Natural killer cell treated with Interleukin-12 subunit alpha and Interleukin-12 subunit beta and Interleukin-15 and Interleukin-18, amount 100 ng/mL, for 72 hours (primary cell): Measurements from ENCODE around the gene IGFBP5. TPM values are rescaled to one million over a fixed set of nuclear protein-coding genes. Genes with fewer than 3 reads are reported as not detected.

Source experiments
- ATAC-seq, 2 donors: fragments of 150-1000 bp; cut with Tn5 transposase in 1 of 2; sonication (Bioruptor Pico), chemical (Tn5 transposase) in 1 of 2; 2 replicates each; pipeline ENCODE4 v1.10.0; 2021
- DNase-seq: peaks from one replicate; pipeline ENCODE4 v3.0.0; 2022; ENCODE audit warnings: low spot score
- H3K27ac Mint-ChIP-seq, 2 donors: 1 replicate in 1 of 2; 2 replicates in 1 of 2; pipeline ENCODE4 v1.8.0; 2022; ENCODE audit warnings: mixed read lengths in 2 of 2, mild to moderate bottlenecking in 1 of 2, moderate library complexity in 1 of 2
- H3K27me3 Mint-ChIP-seq, 2 donors: 1 replicate in 1 of 2; 2 replicates in 1 of 2; pipeline ENCODE4 v1.8.0; 2022; ENCODE audit warnings: mixed read lengths in 2 of 2
- H3K36me3 Mint-ChIP-seq: one replicate; pipeline ENCODE4 v1.8.0; 2022; ENCODE audit warnings: mixed read lengths
- H3K4me1 Mint-ChIP-seq, 2 donors: 1 replicate in 1 of 2; 2 replicates in 1 of 2; pipeline ENCODE4 v1.8.0; 2022; ENCODE audit warnings: low read depth in 2 of 2, mixed read lengths in 2 of 2, mild to moderate bottlenecking in 1 of 2
- H3K4me3 Mint-ChIP-seq: one replicate; pipeline ENCODE4 v1.8.0; 2022; ENCODE audit warnings: mixed read lengths
- H3K9me3 Mint-ChIP-seq: 2 replicates; pipeline ENCODE4 v1.8.0; 2022; ENCODE audit warnings: mixed read lengths
- total RNA-seq, 2 donors: library from RNA; stranded (reverse); gene quantifications; one replicate each; pipeline ENCODE4 v1.2.3, GENCODE V29; 2022

IGFBP5 gene
- total RNA-seq, 2 donors from 2014 or later: 0.08 TPM; not detected in 1

- Mint-ChIP-seq H3K27ac (no peak overlapping the region), H3K27me3 (peaks cover 12 to 19% of the 10 kb centered on the region in 2 donors), H3K4me3 (no peak overlapping the region), H3K36me3 (no peaks in the 10 kb centered on the region), H3K4me1 (no peaks in the 10 kb centered on the region), H3K9me3 (no peaks in the 10 kb centered on the region)
- ATAC-seq (no peak), DNase-seq (no peak)
Observed at GRCh38 chr2:216676630-216677029, 18.7 kb downstream of the IGFBP5 start.

GRCh38 chr2:216674376-216674775 is 21.0 kb downstream of the IGFBP5 start:
- Mint-ChIP-seq H3K9me3 (no peaks in the 10 kb centered on the region), H3K27me3 (peaks cover 21 to 26% of the 10 kb centered on the region in 2 donors), H3K4me1 (no peaks in the 10 kb centered on the region), H3K27ac (no peak overlapping the region), H3K4me3 (no peak overlapping the region), H3K36me3 (no peaks in the 10 kb centered on the region)
- ATAC-seq (no peak), DNase-seq (no peak)

- Mint-ChIP-seq H3K27me3 (peaks cover 23 to 28% of the 10 kb centered on the region in 2 donors), H3K4me3 (no peak overlapping the region), H3K4me1 (no peaks in the 10 kb centered on the region), H3K9me3 (no peaks in the 10 kb centered on the region), H3K27ac (no peak overlapping the region), H3K36me3 (no peaks in the 10 kb centered on the region)
- DNase-seq: no peak
- no peak for ATAC-seq
Observed at GRCh38 chr2:216673609-216674008, 21.7 kb downstream of the IGFBP5 start.

- H3K9me3 Mint-ChIP-seq: no peaks in the 10 kb centered on the region
- no peaks in the 10 kb centered on the region for H3K36me3 Mint-ChIP-seq
- H3K4me1 Mint-ChIP-seq: no peaks in the 10 kb centered on the region
- ATAC-seq (peak; percentile 22 to 26), DNase-seq (no peak)
- H3K27me3 Mint-ChIP-seq: peaks cover 23 to 28% of the 10 kb centered on the region in 2 donors
- no peak overlapping the region for H3K27ac Mint-ChIP-seq
- H3K4me3 Mint-ChIP-seq: no peak overlapping the region
Observed at GRCh38 chr2:216673021-216673420, 22.3 kb downstream of the IGFBP5 start.

- peaks cover 28 to 29% of the 10 kb centered on the region in 2 donors for H3K27me3 Mint-ChIP-seq
- no peaks in the 10 kb centered on the region for H3K9me3 Mint-ChIP-seq
- no peak overlapping the region for H3K27ac Mint-ChIP-seq
- no peaks in the 10 kb centered on the region for H3K4me1 Mint-ChIP-seq
- no peak overlapping the region for H3K4me3 Mint-ChIP-seq
- ATAC-seq (no peak), DNase-seq (no peak)
- H3K36me3 Mint-ChIP-seq: no peaks in the 10 kb centered on the region
Observed at GRCh38 chr2:216672466-216672865, 22.9 kb downstream of the IGFBP5 start.

DNA sequence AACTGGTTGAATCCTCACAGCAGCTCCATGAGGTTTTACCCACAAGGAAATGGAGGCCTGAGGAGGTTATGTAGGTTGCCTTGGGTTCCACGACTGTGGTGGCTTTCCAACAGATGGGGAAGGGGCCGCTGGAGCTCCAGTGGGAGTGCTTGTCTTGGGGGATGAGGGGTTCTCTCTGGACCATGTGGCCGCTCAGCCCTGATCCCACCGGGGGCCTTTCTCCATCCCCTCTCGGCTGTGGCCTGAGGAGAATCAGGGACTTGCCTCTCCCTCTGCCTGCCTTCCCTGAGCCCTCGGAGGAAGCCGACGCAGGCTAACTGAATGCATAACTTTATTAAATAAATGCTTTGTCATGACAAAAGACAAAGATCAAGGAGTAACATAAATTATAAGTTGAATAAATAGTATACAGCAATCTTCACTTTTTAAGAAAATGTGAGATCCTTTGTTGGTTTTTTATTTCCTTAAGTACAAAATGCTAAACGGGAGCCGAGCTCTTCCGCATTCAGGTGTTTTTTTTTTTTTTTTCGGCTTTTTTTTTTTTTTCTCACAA is 23.5 kb downstream of the IGFBP5 start:
- no peaks in the 10 kb centered on the region for H3K4me1 Mint-ChIP-seq
- no peaks in the 10 kb centered on the region for H3K9me3 Mint-ChIP-seq
- ATAC-seq: no peak
- peaks cover 28 to 30% of the 10 kb centered on the region in 2 donors for H3K27me3 Mint-ChIP-seq
- no peaks in the 10 kb centered on the region for H3K36me3 Mint-ChIP-seq
- no peak overlapping the region for H3K4me3 Mint-ChIP-seq
- H3K27ac Mint-ChIP-seq: no peak overlapping the region
- DNase-seq: no peak

DNA sequence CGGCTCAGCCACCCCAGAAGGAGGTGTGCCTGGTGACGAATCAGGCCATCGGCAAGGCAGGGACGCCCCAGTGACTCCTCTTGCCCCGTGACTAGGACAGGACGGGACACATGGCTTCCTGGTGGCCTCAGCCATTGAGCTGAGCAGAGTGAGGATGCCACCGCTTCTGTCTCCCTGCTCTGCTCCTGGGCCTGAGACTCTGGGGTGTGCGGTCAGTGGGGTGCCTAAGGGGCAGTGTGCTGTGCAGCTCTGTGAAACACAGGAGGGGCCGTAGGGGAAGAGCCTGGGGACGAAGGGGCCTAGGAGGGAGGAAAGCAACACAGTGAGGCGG is 24.3 kb downstream of the IGFBP5 start:
- ATAC-seq (no peak), DNase-seq (no peak)
- H3K27ac Mint-ChIP-seq: no peak overlapping the region
- H3K36me3 Mint-ChIP-seq: no peaks in the 10 kb centered on the region
- H3K27me3 Mint-ChIP-seq: peaks cover 24 to 26% of the 10 kb centered on the region in 2 donors
- no peaks in the 10 kb centered on the region for H3K9me3 Mint-ChIP-seq
- no peak overlapping the region for H3K4me3 Mint-ChIP-seq
- no peaks in the 10 kb centered on the region for H3K4me1 Mint-ChIP-seq

- Mint-ChIP-seq H3K9me3 (no peaks in the 10 kb centered on the region), H3K4me1 (no peaks in the 10 kb centered on the region)
Observed at GRCh38 chr2:216670266-216671080, 24.9 kb downstream of the IGFBP5 start.

GRCh38 chr2:216666461-216667233 is 28.7 kb downstream of the IGFBP5 start:
- no peak overlapping the region for H3K27ac Mint-ChIP-seq
- no peaks in the 10 kb centered on the region for H3K9me3 Mint-ChIP-seq
- DNase-seq: peak; percentile 68
- peaks cover 18 to 20% of the 10 kb centered on the region in 2 donors for H3K27me3 Mint-ChIP-seq
- no peak overlapping the region for H3K4me3 Mint-ChIP-seq
- H3K36me3 Mint-ChIP-seq: no peaks in the 10 kb centered on the region
- no peaks in the 10 kb centered on the region for H3K4me1 Mint-ChIP-seq
- ATAC-seq: peak; percentile 74 to 78

More at GRCh38 chr2:216670266-216671080, 24.9 kb downstream of the IGFBP5 start:
- DNase-seq (no peak), ATAC-seq (no peak)
- H3K27me3 Mint-ChIP-seq: peaks cover 20 to 26% of the 10 kb centered on the region in 2 donors
- no peak overlapping the region for H3K4me3 Mint-ChIP-seq
- H3K27ac Mint-ChIP-seq: no peak overlapping the region
- no peaks in the 10 kb centered on the region for H3K36me3 Mint-ChIP-seq

DNA sequence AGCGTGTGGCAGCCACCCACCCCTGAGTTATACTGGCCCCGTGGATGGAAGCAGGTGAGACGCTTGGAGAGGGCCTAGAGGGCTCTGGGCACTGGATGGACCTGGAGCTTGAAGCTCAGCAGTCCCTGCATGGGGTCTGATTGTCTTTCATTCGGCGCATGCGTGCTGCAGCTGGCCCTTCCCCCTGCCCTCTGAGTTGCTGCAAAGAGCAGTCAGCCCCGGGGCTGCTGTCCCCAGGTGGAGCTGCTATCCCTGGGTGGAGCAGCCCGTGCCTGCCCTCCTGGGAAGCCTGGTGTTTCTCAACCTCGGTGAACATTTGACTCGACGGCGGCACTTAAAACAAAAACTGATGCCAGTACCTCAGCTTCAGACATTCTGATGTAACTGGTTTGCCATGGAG is 29.6 kb downstream of the IGFBP5 start:
- H3K27me3 Mint-ChIP-seq: peaks cover 18 to 20% of the 10 kb centered on the region in 2 donors
- no peak overlapping the region for H3K27ac Mint-ChIP-seq
- no peak for DNase-seq
- ATAC-seq: no peak
- no peak overlapping the region for H3K4me3 Mint-ChIP-seq
- no peaks in the 10 kb centered on the region for H3K9me3 Mint-ChIP-seq
- H3K36me3 Mint-ChIP-seq: no peaks in the 10 kb centered on the region
- no peaks in the 10 kb centered on the region for H3K4me1 Mint-ChIP-seq

- H3K9me3 Mint-ChIP-seq: no peaks in the 10 kb centered on the region
- peaks cover 16 to 18% of the 10 kb centered on the region in 2 donors for H3K27me3 Mint-ChIP-seq
Observed at GRCh38 chr2:216665242-216665641, 30.1 kb downstream of the IGFBP5 start.

DNA sequence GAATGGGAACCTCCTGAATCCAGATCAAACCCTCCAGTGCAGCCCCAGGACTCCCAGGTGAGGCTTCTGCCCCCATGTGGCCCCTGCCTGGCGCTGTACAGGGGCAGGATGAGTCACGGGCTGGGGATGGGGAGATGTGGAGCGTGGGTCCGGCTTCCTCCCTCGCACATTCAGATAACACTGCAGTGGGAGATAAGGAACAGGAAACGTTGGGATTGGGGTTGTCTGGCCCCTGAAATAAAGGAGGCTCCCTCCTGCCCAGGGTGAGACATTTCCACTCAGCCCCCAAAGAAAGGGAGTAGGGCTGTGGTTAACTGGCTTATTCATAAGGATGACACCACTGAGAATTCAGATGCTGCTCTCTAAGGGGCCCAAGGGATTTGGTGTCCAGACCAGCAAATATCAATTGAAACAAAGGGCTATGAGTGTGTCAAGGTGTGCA is 30.7 kb downstream of the IGFBP5 start:
- Mint-ChIP-seq H3K27me3 (peaks cover 11 to 12% of the 10 kb centered on the region in 2 donors), H3K4me1 (no peaks in the 10 kb centered on the region), H3K9me3 (no peaks in the 10 kb centered on the region), H3K36me3 (no peaks in the 10 kb centered on the region), H3K27ac (no peak overlapping the region), H3K4me3 (no peak overlapping the region)
- DNase-seq (no peak), ATAC-seq (no peak)

More at GRCh38 chr2:216665242-216665641, 30.1 kb downstream of the IGFBP5 start:
- H3K27ac Mint-ChIP-seq: no peak overlapping the region
- H3K36me3 Mint-ChIP-seq: no peaks in the 10 kb centered on the region
- DNase-seq: no peak
- no peak for ATAC-seq
- H3K4me3 Mint-ChIP-seq: no peak overlapping the region
- no peaks in the 10 kb centered on the region for H3K4me1 Mint-ChIP-seq

DNA sequence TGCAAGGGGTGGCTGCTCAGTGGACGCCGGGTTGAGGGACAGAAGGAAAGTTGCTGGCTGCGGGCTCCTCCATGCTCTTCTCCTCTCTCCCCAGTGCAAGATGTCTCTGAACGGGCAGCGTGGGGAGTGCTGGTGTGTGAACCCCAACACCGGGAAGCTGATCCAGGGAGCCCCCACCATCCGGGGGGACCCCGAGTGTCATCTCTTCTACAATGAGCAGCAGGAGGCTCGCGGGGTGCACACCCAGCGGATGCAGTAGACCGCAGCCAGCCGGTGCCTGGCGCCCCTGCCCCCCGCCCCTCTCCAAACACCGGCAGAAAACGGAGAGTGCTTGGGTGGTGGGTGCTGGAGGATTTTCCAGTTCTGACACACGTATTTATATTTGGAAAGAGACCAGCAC is 31.5 kb downstream of the IGFBP5 start:
- peaks cover 5 to 7% of the 10 kb centered on the region in 2 donors for H3K27me3 Mint-ChIP-seq
- no peaks in the 10 kb centered on the region for H3K4me1 Mint-ChIP-seq
- no peak overlapping the region for H3K27ac Mint-ChIP-seq
- ATAC-seq (no peak), DNase-seq (no peak)
- no peaks in the 10 kb centered on the region for H3K9me3 Mint-ChIP-seq
- no peak overlapping the region for H3K4me3 Mint-ChIP-seq
- H3K36me3 Mint-ChIP-seq: no peaks in the 10 kb centered on the region

GRCh38 chr2:216663106-216663505 is 32.2 kb downstream of the IGFBP5 start:
- H3K9me3 Mint-ChIP-seq: no peaks in the 10 kb centered on the region
- H3K4me1 Mint-ChIP-seq: no peaks in the 10 kb centered on the region
- DNase-seq (no peak), ATAC-seq (no peak)
- peaks cover 7% of the 10 kb centered on the region in 2 donors for H3K27me3 Mint-ChIP-seq
- H3K36me3 Mint-ChIP-seq: no peaks in the 10 kb centered on the region
- H3K27ac Mint-ChIP-seq: no peak overlapping the region
- H3K4me3 Mint-ChIP-seq: no peak overlapping the region
